Hepatocyte (in vitro differentiated cells): Measurements from ENCODE around the gene DOCK3. TPM values are rescaled to one million over a fixed set of nuclear protein-coding genes. Genes with fewer than 3 reads are reported as not detected.

Experiments
- DNase-seq: peaks from one replicate; pipeline ENCODE4 v3.0.0-alpha.2; 2016; ENCODE audit warnings: low spot score
- H2AFZ ChIP-seq: fragments of 200-600 bp; sonication (generic); 2 replicates; pipeline ENCODE4 v1.6.0; 2016; ENCODE audit warnings: antibody characterized with exemption, mild to moderate bottlenecking
- H3K27ac ChIP-seq: fragments of 200-600 bp; sonication (generic); 2 replicates; pipeline ENCODE4 v1.5.1; 2016; ENCODE audit warnings: mild to moderate bottlenecking
- H3K27me3 ChIP-seq: fragments of 200-600 bp; sonication (generic); 2 replicates; pipeline ENCODE4 v1.6.1; 2016
- H3K36me3 ChIP-seq: fragments of 200-600 bp; sonication (generic); replicated peaks from 2 replicates; pipeline ENCODE4 v1.5.1; 2016; ENCODE audit warnings: low read depth; ENCODE audit not compliant: insufficient read depth
- H3K4me1 ChIP-seq: fragments of 200-600 bp; sonication (generic); 2 replicates; pipeline ENCODE4 v1.5.1; 2016; ENCODE audit warnings: mild to moderate bottlenecking, moderate library complexity; ENCODE audit not compliant: insufficient read depth
- H3K4me2 ChIP-seq: fragments of 200-600 bp; sonication (generic); 2 replicates; pipeline ENCODE4 v1.6.0; 2016
- H3K4me3 ChIP-seq: fragments of 200-600 bp; sonication (generic); 2 replicates; pipeline ENCODE4 v1.5.1; 2016; ENCODE audit warnings: mild to moderate bottlenecking
- H3K79me2 ChIP-seq: fragments of 200-600 bp; sonication (generic); 2 replicates; pipeline ENCODE4 v1.6.0; 2017; ENCODE audit warnings: mild to moderate bottlenecking
- H3K9me2 ChIP-seq: fragments of 200-600 bp; sonication (generic); replicated peaks from 2 replicates; pipeline ENCODE4 v1.6.0; 2017; ENCODE audit warnings: mild to moderate bottlenecking; ENCODE audit not compliant: insufficient read depth
- H3K9me3 ChIP-seq: fragments of 200-600 bp; sonication (generic); 2 replicates; pipeline ENCODE4 v1.5.1; 2016; ENCODE audit warnings: low read depth, mild to moderate bottlenecking
- H4K20me1 ChIP-seq: fragments of 200-600 bp; sonication (generic); 2 replicates; pipeline ENCODE4 v1.6.0; 2016; ENCODE audit warnings: mild to moderate bottlenecking; ENCODE audit not compliant: insufficient read depth, poor library complexity, severe bottlenecking
- CTCF ChIP-seq: fragments of 200-600 bp; sonication (generic); IDR thresholded peaks from 2 replicates; pipeline ENCODE4 v1.5.1; 2016; ENCODE audit warnings: antibody characterized with exemption, mild to moderate bottlenecking; ENCODE audit not compliant: poor library complexity
- EZH2 ChIP-seq: fragments of 200-600 bp; sonication (generic); IDR thresholded peaks from 2 replicates; pipeline ENCODE4 v1.6.1; 2016; ENCODE audit warnings: antibody characterized with exemption, mild to moderate bottlenecking, borderline replicate concordance
- EZH2phosphoT487 ChIP-seq: fragments of 200-600 bp; sonication (generic); IDR thresholded peaks from one replicate; pipeline ENCODE4 v1.6.1; 2018; ENCODE audit warnings: antibody characterized with exemption, mild to moderate bottlenecking, low read depth, moderate library complexity; ENCODE audit not compliant: unreplicated experiment, severe bottlenecking
- WGBS: methylation state at CpG from one replicate; pipeline ENCODE4 v1.1.6; 2016; ENCODE audit warnings: low lambda C conversion rate; ENCODE audit errors: missing lambda C conversion rate; 5-methylcytosine and 5-hydroxymethylcytosine counted together
- polyA plus RNA-seq: library from polyadenylated mRNA; unstranded; fragments of >200 nt; fragmentation: Nextera tagmentation; extraction: Ambion mirVana; gene quantifications from 2 replicates; pipeline ENCODE4 v1.2.1, GENCODE V29; 2016
- total RNA-seq: library from RNA; depleted of rRNA; stranded (reverse); fragments of >200 nt; gene quantifications from 2 replicates; pipeline ENCODE4 v1.2.3, GENCODE V29; 2014

DOCK3 gene
- total and polyA plus RNA-seq, 2 experiments from 2014 or later: 0.77 to 1.6 TPM

- Histone ChIP-seq H2AFZ (no peak overlapping the region), H3K4me3 (no peak overlapping the region), H3K27ac (no peak overlapping the region), H3K27me3 (no peaks in the 10 kb centered on the region), H4K20me1 (no peaks in the 10 kb centered on the region), H3K9me2 (no peaks in the 10 kb centered on the region), H3K4me2 (no peak overlapping the region), H3K9me3 (no peaks in the 10 kb centered on the region), H3K36me3 (no peaks in the 10 kb centered on the region), H3K79me2 (peaks cover 2% of the 10 kb centered on the region), H3K4me1 (no peaks in the 10 kb centered on the region)
- TF ChIP-seq CTCF (no peak), EZH2phosphoT487 (no peak), EZH2 (no peak)
- DNase-seq: no peak
- WGBS: 96% methylated on average over 4 of the region's 4 CpGs
Observed at GRCh38 chr3:51401735-51402134, 727.0 kb downstream of the DOCK3 start.

- Histone ChIP-seq H3K4me3 (no peak overlapping the region), H3K79me2 (peaks cover 6% of the 10 kb centered on the region), H3K27ac (no peak overlapping the region), H3K4me2 (no peak overlapping the region), H3K27me3 (no peaks in the 10 kb centered on the region), H3K9me2 (no peaks in the 10 kb centered on the region), H2AFZ (no peak overlapping the region), H3K9me3 (no peaks in the 10 kb centered on the region), H3K36me3 (no peaks in the 10 kb centered on the region), H3K4me1 (no peaks in the 10 kb centered on the region), H4K20me1 (no peaks in the 10 kb centered on the region)
- DNase-seq: no peak
- TF ChIP-seq CTCF (no peak), EZH2phosphoT487 (no peak), EZH2 (no peak)
Observed at GRCh38 chr3:51403675-51404074, 728.9 kb downstream of the DOCK3 start.

- Histone ChIP-seq H3K4me1 (no peaks in the 10 kb centered on the region), H3K27me3 (no peaks in the 10 kb centered on the region), H3K9me3 (no peaks in the 10 kb centered on the region), H2AFZ (no peak overlapping the region), H3K27ac (no peak overlapping the region), H3K4me3 (no peak overlapping the region), H3K79me2 (peaks cover 6% of the 10 kb centered on the region), H3K9me2 (no peaks in the 10 kb centered on the region), H3K4me2 (no peak overlapping the region), H3K36me3 (no peaks in the 10 kb centered on the region), H4K20me1 (no peaks in the 10 kb centered on the region)
- no peak for DNase-seq
- TF ChIP-seq CTCF (no peak), EZH2 (no peak), EZH2phosphoT487 (no peak)
- 86% methylated on average over 2 of the region's 2 CpGs for WGBS
Observed at GRCh38 chr3:51408021-51408420, 733.3 kb downstream of the DOCK3 start.

- no peaks in the 10 kb centered on the region for H3K9me2 ChIP-seq
- no peaks in the 10 kb centered on the region for H3K27me3 ChIP-seq
- H3K4me1 ChIP-seq: no peaks in the 10 kb centered on the region
- H3K36me3 ChIP-seq: no peaks in the 10 kb centered on the region
- no peaks in the 10 kb centered on the region for H3K9me3 ChIP-seq
- no peak overlapping the region for H3K27ac ChIP-seq
- peaks cover 6% of the 10 kb centered on the region for H3K79me2 ChIP-seq
- no peak overlapping the region for H3K4me3 ChIP-seq
- DNase-seq: no peak
- 85% methylated on average over 2 of the region's 2 CpGs for WGBS
- H4K20me1 ChIP-seq: no peaks in the 10 kb centered on the region
- TF ChIP-seq EZH2phosphoT487 (no peak), EZH2 (no peak), CTCF (no peak)
- H2AFZ ChIP-seq: no peak overlapping the region
- no peak overlapping the region for H3K4me2 ChIP-seq
Observed at GRCh38 chr3:51408813-51409212, 734.1 kb downstream of the DOCK3 start.
